Measurements from ENCODE around the gene NDUFS6. TPM values are rescaled to one million over a fixed set of nuclear protein-coding genes. Genes with fewer than 3 reads are reported as not detected.

NDUFS6 gene
- polyA plus RNA-seq, 6 donors from 2014 or later = 39.0 to 60.6 (median 47.3) TPM

DNA sequence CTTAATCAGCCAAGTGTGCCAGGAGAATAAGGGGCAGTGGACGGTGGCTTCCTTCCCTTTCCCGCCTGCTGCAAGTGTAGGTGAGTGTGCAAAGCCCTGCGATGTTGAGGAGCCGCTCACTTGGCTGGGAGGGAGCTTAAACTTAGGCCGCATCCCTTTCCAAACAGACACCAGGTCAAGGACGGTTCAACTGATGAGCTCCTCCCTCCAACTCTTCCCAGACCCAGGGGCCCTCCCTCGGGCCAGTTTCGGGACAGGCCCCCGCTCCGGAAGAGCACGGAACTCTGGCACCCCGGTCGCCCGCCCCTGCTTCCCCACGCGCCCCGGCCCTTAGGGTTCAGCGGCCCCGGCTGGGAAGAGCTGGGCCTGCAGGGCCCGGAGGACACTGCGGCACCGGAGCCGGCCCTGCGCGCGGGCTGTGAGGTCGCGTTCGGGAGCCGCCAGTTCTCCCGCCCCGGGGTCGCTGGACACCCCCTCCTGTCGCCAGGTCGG, 2.1 kb upstream of the NDUFS6 start:
- ATAC-seq (ENCODE audit: low read depth in 2 of 2) = peak; percentile 11
- Mint-ChIP-seq H3K4me3 (peak overlapping the region; percentile 84 to 100 (median 98)), H3K27ac (peak overlapping the region in 3 of 6 donors; percentile 76 to 93 (median 87)), H3K9me3 (no peaks in the 10 kb centered on the region), H3K27me3 (no peaks in the 10 kb centered on the region), H3K4me1 (peaks cover 43 to 58% (median 46%) of the 10 kb centered on the region in 3 donors), H3K36me3 (peaks cover 0 to 7% of the 10 kb centered on the region in 2 donors)
- no peak for DNase-seq

DNA sequence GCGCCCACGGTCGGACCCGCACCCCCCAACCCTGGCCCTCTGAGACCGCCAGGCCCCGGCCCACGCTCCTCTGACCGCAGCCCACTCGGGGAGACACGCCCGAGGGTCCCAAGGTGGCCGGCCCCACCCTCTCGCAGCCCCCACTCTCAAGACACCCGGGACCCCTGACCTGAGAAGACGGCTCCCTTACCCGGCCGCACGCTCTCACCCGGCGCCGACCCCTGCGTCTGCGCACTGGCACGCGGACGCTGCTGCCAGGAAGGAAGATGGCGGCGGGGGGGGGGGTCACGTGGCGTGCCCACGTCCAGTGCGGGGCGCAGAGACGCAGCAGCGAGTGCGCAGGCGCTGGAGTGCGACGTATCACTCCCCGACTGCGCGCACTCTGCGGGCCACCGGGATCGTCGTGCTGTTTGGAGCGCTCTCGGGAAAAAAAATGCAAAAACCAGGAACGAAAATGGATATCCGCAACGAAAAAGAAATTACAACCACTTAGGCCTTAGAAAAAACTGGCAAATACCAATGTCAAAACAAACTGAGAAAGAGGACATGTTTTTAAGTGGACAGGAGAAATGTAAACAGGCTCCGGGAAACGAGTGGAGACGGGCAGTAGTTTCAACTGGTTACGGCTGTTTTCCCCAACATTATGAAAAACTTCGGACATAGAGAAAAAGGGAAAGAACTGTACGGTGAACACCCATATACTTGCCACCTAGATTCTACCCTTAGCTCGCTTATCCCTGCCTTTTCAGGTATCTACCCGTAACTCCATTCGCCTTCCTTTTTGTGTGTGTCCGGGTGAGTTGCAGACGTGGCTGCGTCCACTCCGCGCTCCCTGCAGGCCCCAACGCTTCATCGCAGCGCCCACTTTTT, 1.4 kb upstream of the NDUFS6 start, which contains the start of gene MRPL36:
Gene MRPL36 (minus strand): TSS at position 236 of the 870 bp plus-strand sequence. CDS start 902 bp downstream, outside the sequence.
- H3K27ac Mint-ChIP-seq = peak within 1 kb of the TSS; percentile 93 to 99 (median 98)
- H3K9me3 Mint-ChIP-seq = no peaks in the 10 kb centered on the region
- ATAC-seq (ENCODE audit: low read depth in 2 of 2) (peak; percentile 73 to 76), DNase-seq (peak; percentile 84)
- H3K4me1 Mint-ChIP-seq = peaks cover 46 to 61% (median 52%) of the 10 kb centered on the region in 3 donors
- no peaks in the 10 kb centered on the region for H3K27me3 Mint-ChIP-seq
- H3K4me3 Mint-ChIP-seq = peak within 1 kb of the TSS; percentile 94 to 100 (median 98)
- H3K36me3 Mint-ChIP-seq = peaks cover 0 to 10% of the 10 kb centered on the region in 2 donors

DNA sequence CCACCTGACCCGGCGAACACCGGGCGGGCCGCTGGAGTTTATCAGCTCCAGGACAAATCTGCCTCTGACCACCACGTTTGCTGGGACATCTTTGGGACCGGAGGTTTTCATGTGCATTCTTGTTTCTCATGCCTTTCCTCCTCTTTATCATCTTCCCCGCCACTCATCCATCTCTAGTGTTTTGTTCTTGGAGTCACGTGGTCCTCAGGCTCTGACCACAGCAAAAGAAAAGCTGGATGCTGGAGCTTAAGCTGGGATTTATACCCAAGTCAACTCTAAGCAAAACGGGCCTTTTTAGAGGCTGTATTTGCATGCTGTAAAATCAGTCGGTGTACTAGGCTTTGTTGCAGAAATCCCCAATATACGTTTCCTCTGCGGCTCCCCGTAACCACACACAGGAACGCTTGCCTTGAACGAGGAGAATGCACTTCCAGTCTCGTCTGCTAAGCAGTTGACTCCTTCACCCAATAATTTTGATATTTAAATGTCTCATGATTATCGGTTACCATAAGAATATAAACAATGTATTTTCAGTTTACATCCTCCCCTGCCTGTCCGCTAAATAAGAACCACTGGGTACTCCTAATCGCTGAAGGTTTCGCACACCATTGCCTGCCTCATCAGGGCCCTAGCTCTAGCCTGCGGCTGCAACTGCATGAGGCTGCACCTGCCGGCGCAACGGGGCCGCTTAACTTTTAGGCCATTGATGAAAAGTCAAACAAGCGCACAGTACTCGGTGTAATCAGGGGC, 560 bp upstream of the NDUFS6 start:
- peaks cover 0 to 10% of the 10 kb centered on the region in 2 donors for H3K36me3 Mint-ChIP-seq
- peak; percentile 58 to 62 for ATAC-seq (ENCODE audit: low read depth in 2 of 2)
- no peaks in the 10 kb centered on the region for H3K9me3 Mint-ChIP-seq
- H3K27ac Mint-ChIP-seq = peak overlapping the region; percentile 66 to 99 (median 96)
- no peaks in the 10 kb centered on the region for H3K27me3 Mint-ChIP-seq
- H3K4me3 Mint-ChIP-seq = peak overlapping the region; percentile 94 to 100 (median 98)
- peak; percentile 50 for DNase-seq
- peaks cover 46 to 63% (median 52%) of the 10 kb centered on the region in 3 donors for H3K4me1 Mint-ChIP-seq

DNA sequence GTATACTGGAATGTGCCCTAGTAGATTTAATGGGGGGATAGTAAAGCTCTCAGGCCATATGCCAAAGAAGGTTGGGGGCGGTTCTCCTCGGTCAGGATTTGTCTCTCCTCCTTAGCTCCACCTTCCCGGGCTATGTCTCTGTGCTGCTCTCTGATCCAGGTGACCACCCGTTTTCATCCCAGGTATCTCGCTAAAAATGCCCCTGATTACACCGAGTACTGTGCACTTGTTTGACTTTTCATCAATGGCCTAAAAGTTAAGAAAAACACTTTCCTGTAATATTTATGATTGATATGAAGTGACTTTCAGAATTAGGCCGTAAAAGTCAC, 724 bp downstream of the NDUFS6 start:
- DNase-seq = no peak
- no peaks in the 10 kb centered on the region for H3K27me3 Mint-ChIP-seq
- H3K9me3 Mint-ChIP-seq = no peaks in the 10 kb centered on the region
- peaks cover 49 to 65% (median 54%) of the 10 kb centered on the region in 3 donors for H3K4me1 Mint-ChIP-seq
- peaks cover 5 to 17% of the 10 kb centered on the region in 2 donors for H3K36me3 Mint-ChIP-seq
- no peak for ATAC-seq (ENCODE audit: low read depth in 2 of 2)
- peak overlapping the region; percentile 94 to 100 (median 98) for H3K4me3 Mint-ChIP-seq
- H3K27ac Mint-ChIP-seq = peak overlapping the region in 5 of 6 donors; percentile 38 to 99 (median 90)

DNA sequence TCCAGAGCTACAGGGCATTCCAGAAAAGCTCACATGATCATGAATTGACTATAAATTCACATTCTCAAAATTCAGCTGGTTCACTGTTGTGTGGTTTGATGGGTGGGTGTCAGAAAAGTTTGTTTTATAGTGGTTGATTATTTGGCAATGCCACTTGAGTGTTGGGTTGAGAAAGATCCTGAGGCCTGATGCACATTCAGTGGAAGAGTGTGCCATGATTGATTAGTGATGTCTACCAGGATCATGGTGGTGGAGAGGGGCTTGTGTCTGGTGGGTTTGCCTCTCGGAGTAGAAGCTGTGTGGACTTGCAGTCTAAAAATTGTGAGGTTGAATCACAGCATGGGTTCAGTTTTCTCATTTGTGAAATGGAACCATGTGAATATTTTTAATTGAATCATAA, 2.0 kb downstream of the NDUFS6 start:
- Mint-ChIP-seq H3K9me3 (no peaks in the 10 kb centered on the region), H3K4me1 (peaks cover 50 to 56% (median 55%) of the 10 kb centered on the region in 3 donors)

DNA sequence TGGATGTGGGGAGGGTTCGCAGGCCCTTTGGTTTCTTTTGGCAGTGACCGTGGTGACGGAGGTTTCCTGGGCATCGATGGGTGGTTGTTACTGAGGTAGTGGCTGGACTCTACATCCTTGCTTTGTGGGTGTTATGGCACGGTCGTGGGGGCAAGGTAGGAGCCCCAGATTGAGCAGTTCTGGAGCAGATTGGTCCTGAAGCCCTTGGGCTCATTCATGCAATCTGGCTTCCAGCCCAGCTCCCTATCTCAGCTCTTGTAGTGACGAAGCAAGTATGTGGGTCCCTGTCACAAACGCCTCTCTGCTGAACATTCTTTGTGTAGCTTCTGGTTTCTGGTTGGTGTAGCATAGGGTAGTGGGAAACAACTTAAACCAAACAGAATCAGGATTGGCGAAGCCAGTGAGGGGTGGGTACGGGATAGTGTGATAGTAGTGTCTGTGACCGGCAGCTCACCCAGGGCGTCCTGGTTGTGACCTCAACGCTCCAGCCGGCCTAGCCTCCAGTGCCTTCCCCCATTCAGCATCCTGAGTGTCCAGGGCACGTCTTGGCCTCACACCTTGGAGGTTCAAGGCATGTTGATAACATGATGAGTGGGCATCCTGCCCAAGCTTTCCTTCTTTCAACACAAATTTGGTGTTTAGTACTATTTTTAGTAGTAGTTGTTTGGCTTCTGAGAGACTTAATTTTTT, 2.9 kb downstream of the NDUFS6 start:
- Mint-ChIP-seq H3K27me3 (no peaks in the 10 kb centered on the region), H3K27ac (peak overlapping the region in 1 of 6 donors; percentile 29), H3K9me3 (no peaks in the 10 kb centered on the region), H3K36me3 (peaks cover 9 to 25% of the 10 kb centered on the region in 2 donors), H3K4me3 (peak overlapping the region in 3 of 8 donors; percentile 29 to 63 (median 38)), H3K4me1 (peaks cover 43 to 50% (median 46%) of the 10 kb centered on the region in 3 donors)
- ATAC-seq (ENCODE audit: low read depth in 2 of 2) (no peak), DNase-seq (no peak)

More for the DNA sequence above, 2.0 kb downstream of the NDUFS6 start:
- peak overlapping the region in 2 of 6 donors; percentile 84 to 93 for H3K27ac Mint-ChIP-seq
- DNase-seq = no peak
- no peak for ATAC-seq (ENCODE audit: low read depth in 2 of 2)
- H3K36me3 Mint-ChIP-seq = peaks cover 5 to 25% of the 10 kb centered on the region in 2 donors
- no peaks in the 10 kb centered on the region for H3K27me3 Mint-ChIP-seq
- peak overlapping the region in 5 of 8 donors; percentile 26 to 100 (median 64) for H3K4me3 Mint-ChIP-seq

DNA sequence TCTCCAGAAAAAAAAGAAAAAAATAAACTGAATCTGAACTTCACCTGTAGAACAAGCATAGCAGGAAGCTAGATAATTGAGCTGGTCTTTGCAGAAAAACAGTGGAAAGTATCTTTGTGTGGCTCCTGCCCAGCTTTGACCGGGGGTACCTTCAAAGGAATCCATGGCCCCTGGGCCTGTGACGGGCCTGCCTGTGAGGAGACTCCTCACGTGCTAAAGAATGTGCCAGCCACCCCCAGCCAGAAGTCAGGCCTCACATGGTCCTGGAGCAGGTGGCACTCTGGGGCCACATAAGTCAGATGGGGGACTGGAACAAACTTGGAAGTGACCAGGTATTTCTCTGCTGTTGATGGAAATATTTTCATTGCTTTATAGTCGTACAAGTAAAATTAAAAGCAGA, 4.1 kb downstream of the NDUFS6 start:
- Mint-ChIP-seq H3K4me1 (peaks cover 35 to 44% (median 40%) of the 10 kb centered on the region in 3 donors), H3K36me3 (peaks cover 10 to 25% of the 10 kb centered on the region in 2 donors), H3K9me3 (no peaks in the 10 kb centered on the region), H3K27me3 (no peaks in the 10 kb centered on the region), H3K27ac (peak overlapping the region in 2 of 6 donors; percentile 22 to 47), H3K4me3 (peak overlapping the region in 1 of 8 donors; percentile 12)
- ATAC-seq (ENCODE audit: low read depth in 2 of 2) (no peak), DNase-seq (no peak)

DNA sequence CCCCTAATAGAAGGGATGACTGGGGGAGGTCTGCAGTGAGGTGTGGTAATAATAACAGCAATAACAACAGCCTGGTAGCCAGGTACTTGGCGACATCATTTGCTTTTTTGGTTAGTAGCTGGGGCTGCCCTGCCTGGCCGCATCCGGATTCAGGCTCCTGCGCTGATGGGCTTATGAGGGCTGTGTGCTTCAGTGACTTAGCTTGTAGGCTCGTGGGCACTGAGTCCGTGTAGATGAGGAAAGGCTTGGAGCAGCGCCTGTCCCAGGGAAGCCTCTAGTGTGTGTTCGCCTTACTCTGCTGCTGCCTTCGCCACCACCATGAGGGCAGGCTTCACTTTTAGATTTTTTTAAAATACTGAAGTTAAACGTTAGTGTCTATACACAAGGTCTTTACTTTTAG, 4.5 kb downstream of the NDUFS6 start:
- Mint-ChIP-seq H3K27me3 (no peaks in the 10 kb centered on the region), H3K36me3 (peaks cover 10 to 25% of the 10 kb centered on the region in 2 donors), H3K4me3 (peak overlapping the region in 1 of 8 donors; percentile 12), H3K9me3 (no peaks in the 10 kb centered on the region), H3K27ac (peak overlapping the region in 2 of 6 donors; percentile 22 to 47), H3K4me1 (peaks cover 31 to 40% (median 37%) of the 10 kb centered on the region in 3 donors)
- ATAC-seq (ENCODE audit: low read depth in 2 of 2) (no peak), DNase-seq (no peak)

DNA sequence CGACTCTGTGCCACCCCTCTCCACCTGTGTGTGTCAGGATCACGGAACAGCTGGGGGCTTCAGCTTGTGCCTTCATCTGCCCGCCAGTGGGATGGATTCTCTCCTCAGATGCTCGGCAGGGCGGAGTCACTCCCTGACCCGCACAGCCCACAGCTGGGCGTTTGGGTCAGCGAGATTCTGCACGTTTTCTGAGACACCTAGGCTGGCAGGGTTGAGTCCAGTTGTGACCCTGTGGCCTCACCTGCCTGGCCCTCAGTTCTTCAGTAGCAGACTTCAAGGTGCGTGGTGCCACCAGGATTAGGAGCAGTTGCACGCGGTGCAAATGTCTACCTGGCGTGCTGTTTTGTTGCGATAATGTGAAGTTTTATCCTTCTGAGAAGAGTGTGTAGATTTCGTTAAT, 5.0 kb downstream of the NDUFS6 start:
- Mint-ChIP-seq H3K27ac (no peak overlapping the region), H3K9me3 (no peaks in the 10 kb centered on the region), H3K27me3 (no peaks in the 10 kb centered on the region), H3K4me3 (peak overlapping the region in 1 of 8 donors; percentile 36), H3K36me3 (peaks cover 14 to 26% of the 10 kb centered on the region in 2 donors), H3K4me1 (peaks cover 28 to 35% (median 34%) of the 10 kb centered on the region in 3 donors)
- ATAC-seq (ENCODE audit: low read depth in 2 of 2) = no peak
- no peak for DNase-seq

DNA sequence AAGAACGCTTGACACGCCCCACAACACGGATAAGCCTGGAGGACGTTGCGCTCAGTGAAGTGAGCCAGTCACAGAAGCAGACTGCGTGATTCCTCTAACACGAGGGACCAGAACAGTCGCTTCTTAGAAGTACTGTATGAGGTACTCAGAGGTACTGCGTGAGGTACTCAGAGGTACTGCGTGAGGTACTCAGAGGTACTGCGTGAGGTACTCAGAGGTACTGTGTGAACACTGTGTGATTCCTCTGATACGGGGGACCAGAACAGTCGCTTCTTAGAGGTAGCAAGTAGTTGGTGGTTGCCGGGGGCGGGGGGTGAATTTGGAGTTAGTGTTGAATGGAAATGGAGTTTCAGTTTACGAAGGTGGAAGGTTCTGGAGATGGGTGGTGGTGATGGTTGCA, 5.8 kb downstream of the NDUFS6 start:
- Mint-ChIP-seq H3K36me3 (peaks cover 19 to 34% of the 10 kb centered on the region in 2 donors), H3K27me3 (no peaks in the 10 kb centered on the region), H3K27ac (peak overlapping the region in 2 of 6 donors; percentile 24 to 85), H3K9me3 (no peaks in the 10 kb centered on the region), H3K4me3 (peak overlapping the region in 1 of 8 donors; percentile 36), H3K4me1 (peaks cover 27 to 39% (median 30%) of the 10 kb centered on the region in 3 donors)
- DNase-seq (no peak), ATAC-seq (ENCODE audit: low read depth in 2 of 2) (no peak)

DNA sequence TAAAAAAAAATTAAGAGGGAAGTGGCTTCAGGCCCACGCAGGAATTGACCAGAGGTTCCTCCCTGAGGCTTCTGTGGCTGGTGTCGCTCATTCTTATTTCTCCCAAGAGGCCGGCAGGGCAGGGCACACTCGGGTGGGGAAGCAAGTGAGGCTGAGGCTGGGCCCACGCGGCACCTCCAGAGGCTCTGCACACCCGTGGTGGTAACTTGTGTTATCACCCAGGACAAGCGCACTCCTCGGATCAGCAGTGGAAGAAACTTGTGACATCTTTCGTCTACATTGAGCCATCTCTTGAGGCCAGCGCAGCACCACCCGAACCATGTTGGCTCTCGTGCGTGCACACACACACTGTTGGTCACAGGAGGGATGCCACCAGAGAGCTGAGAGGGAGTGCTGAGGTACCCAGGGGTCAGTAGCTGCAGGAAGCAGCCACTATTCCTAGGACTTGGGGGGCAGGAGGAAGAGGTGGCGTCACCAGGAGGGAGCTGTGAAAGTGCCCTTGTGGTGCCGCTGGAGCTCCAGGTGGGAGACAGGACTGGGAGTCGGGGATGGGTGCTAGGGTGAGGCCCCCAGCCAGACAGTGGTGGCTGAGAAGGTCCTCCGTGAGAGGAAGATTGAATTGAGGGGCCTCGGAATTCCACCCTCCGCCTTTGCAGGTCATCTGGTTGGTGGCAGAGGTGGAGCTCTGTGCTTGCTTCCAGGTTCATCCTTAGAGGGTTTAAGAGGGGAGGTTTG, 6.4 kb downstream of the NDUFS6 start:
- Mint-ChIP-seq H3K4me3 (no peak overlapping the region), H3K9me3 (no peaks in the 10 kb centered on the region), H3K4me1 (peaks cover 24 to 38% (median 28%) of the 10 kb centered on the region in 3 donors), H3K36me3 (peaks cover 19 to 34% of the 10 kb centered on the region in 2 donors), H3K27ac (peak overlapping the region in 1 of 6 donors; percentile 85), H3K27me3 (no peaks in the 10 kb centered on the region)
- ATAC-seq (ENCODE audit: low read depth in 2 of 2) (no peak), DNase-seq (no peak)

DNA sequence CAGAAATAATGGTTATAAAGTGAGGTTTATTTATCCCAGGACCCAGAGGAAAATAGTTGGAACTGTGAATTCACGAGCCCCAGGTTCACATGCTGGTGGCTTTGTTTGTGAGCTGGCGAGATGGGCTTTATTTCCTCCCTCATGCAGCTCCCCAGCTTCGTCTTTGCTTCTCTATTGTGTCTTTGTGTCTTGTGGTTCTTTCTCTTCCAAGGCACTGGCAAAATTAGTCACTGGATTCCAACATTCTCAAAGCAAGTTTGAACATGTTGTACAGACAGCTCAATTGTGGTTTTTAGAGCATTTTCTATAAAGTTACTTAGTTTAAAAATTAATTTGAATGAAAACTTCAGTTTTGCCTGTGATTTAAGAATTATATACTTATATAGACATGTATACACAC, 7.2 kb downstream of the NDUFS6 start:
- no peak for ATAC-seq (ENCODE audit: low read depth in 2 of 2)
- peaks cover 19 to 34% of the 10 kb centered on the region in 2 donors for H3K36me3 Mint-ChIP-seq
- H3K9me3 Mint-ChIP-seq = no peaks in the 10 kb centered on the region
- no peak overlapping the region for H3K4me3 Mint-ChIP-seq
- no peak for DNase-seq
- H3K27ac Mint-ChIP-seq = no peak overlapping the region
- no peaks in the 10 kb centered on the region for H3K27me3 Mint-ChIP-seq
- peaks cover 21 to 30% (median 24%) of the 10 kb centered on the region in 3 donors for H3K4me1 Mint-ChIP-seq

All from naive B cell (primary cell).